Caco-2 (cell line): ENCODE measurements around the gene SMARCD2. TPM values are rescaled to one million over a fixed set of nuclear protein-coding genes. Genes with fewer than 3 reads are reported as not detected.

Source experiments
- BruUV-seq: library from RNA; stranded (reverse); fragments of 400-500 nt; replicated peaks from 2 replicates; lab custom pipeline; 2021; lab: Mats Ljungman, UMichigan
- CTCF ChIA-PET: fragments of 300-600 bp; sonication (Branson Sonifier 250); formaldehyde crosslinking; loops from one replicate; lab custom pipeline; 2022; ENCODE audit warnings: antibody characterized with exemption; lab: Charles Lee
- POLR2A ChIA-PET: fragments of 300-600 bp; sonication (Branson Sonifier 250); formaldehyde crosslinking; loops from one replicate; lab custom pipeline; 2022; ENCODE audit warnings: antibody characterized with exemption; lab: Charles Lee
- DNase-seq, 2 experiments: peaks; one replicate each; pipeline versions ENCODE4 v3.0.0 to v3.0.0-alpha.2; 2020 to 2022
- H3K27me3 ChIP-seq: replicated peaks from 2 replicates; pipeline ENCODE4 v1.6.0; 2011; ENCODE audit warnings: low read length; ENCODE audit not compliant: control insufficient read depth, insufficient read depth
- H3K36me3 ChIP-seq: 2 replicates; pipeline ENCODE4 v1.5.1; 2011; ENCODE audit warnings: low read length; ENCODE audit not compliant: control insufficient read depth, insufficient read depth
- H3K4me1 ChIP-seq: fragments of 250-450 bp; sonication (Bioruptor Pico); 2 replicates; pipeline ENCODE4 v1.5.1; 2020; ENCODE audit warnings: mild to moderate bottlenecking
- H3K4me3 ChIP-seq: 2 replicates; pipeline ENCODE4 v1.5.1; 2011; ENCODE audit warnings: low read depth, mild to moderate bottlenecking, control low read depth, low read length
- H3K9me3 ChIP-seq: fragments of 250-450 bp; sonication (Bioruptor Pico); 2 replicates; pipeline ENCODE4 v1.5.1; 2020; ENCODE audit warnings: mild to moderate bottlenecking, moderate library complexity
- H3K27ac Mint-ChIP-seq: one replicate; pipeline ENCODE4 v1.8.0; 2022; ENCODE audit warnings: mixed read lengths; ENCODE audit not compliant: unreplicated experiment
- H3K27me3 Mint-ChIP-seq: one replicate; pipeline ENCODE4 v1.8.0; 2022; ENCODE audit warnings: mixed read lengths; ENCODE audit not compliant: insufficient read depth, unreplicated experiment
- H3K36me3 Mint-ChIP-seq: one replicate; pipeline ENCODE4 v1.8.0; 2022; ENCODE audit warnings: mild to moderate bottlenecking, mixed read lengths; ENCODE audit not compliant: insufficient read depth, unreplicated experiment
- H3K4me1 Mint-ChIP-seq: one replicate; pipeline ENCODE4 v1.8.0; 2022; ENCODE audit warnings: low read depth, mixed read lengths; ENCODE audit not compliant: unreplicated experiment
- H3K4me3 Mint-ChIP-seq: one replicate; pipeline ENCODE4 v1.8.0; 2022; ENCODE audit warnings: mild to moderate bottlenecking, moderate library complexity, mixed read lengths; ENCODE audit not compliant: unreplicated experiment
- H3K9me3 Mint-ChIP-seq: one replicate; pipeline ENCODE4 v1.8.0; 2022; ENCODE audit warnings: mixed read lengths; ENCODE audit not compliant: unreplicated experiment
- intact Hi-C: fragments of 100-400 bp; cut with micrococcal nuclease; formaldehyde crosslinking; loops from one replicate; pipeline ENCODE4 v1.10.0; 2022; ENCODE audit not compliant: unreplicated experiment
- total RNA-seq: library from RNA; stranded (reverse); gene quantifications from 2 replicates; pipeline ENCODE4 v1.2.3, GENCODE V29; 2022
- TF ChIP-seq, protein P1 (sequence below), 2 experiments: fragments of 200-600 bp in 1 of 2; IDR thresholded peaks; 1 replicate in 1 of 2; 2 replicates in 1 of 2; pipeline versions ENCODE4 v1.5.1 to v1.8.0; 2011 to 2022; ENCODE audit warnings: antibody characterized with exemption in 1 of 2, control low read depth in 1 of 2, inconsistent platforms in 1 of 2, low read depth in 1 of 2, low read length in 1 of 2, mild to moderate bottlenecking in 1 of 2, moderate library complexity in 1 of 2; ENCODE audit not compliant: insufficient read depth in 1 of 2, severe bottlenecking in 1 of 2, unreplicated experiment in 1 of 2

The SMARCD2 gene
- total RNA-seq, 1 experiment from 2014 or later, result 134 TPM

DNA sequence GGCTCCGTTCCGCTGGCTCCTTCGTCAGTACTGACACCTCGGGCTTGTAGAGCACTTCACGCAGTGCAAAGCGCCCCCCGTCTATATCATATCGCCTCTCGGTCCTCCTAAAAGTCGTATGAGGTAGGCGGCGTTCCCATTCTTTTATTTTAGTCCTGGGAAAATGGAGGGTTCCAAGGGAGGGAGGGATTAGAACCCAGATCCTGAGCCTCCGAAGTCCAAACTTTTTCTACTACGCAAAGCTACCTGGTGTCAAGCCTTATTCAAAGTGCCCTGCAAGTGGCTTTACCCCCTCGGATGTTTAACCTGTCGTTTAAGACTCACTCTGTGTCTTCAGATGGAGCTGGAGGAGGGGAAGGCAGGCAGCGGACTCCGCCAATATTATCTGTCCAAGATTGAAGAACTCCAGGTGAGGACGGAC, 14.7 kb downstream of the SMARCD2 start:
- H3K36me3 ChIP-seq, result peaks cover 10% of the 10 kb centered on the region
- intact Hi-C loops, result loop anchor here (1.0 to 10.0 kb wide), 3 partner anchors 14 to 133 kb away; partner anchors contain the start of genes CCDC47, DDX42 and SMARCD2

DNA sequence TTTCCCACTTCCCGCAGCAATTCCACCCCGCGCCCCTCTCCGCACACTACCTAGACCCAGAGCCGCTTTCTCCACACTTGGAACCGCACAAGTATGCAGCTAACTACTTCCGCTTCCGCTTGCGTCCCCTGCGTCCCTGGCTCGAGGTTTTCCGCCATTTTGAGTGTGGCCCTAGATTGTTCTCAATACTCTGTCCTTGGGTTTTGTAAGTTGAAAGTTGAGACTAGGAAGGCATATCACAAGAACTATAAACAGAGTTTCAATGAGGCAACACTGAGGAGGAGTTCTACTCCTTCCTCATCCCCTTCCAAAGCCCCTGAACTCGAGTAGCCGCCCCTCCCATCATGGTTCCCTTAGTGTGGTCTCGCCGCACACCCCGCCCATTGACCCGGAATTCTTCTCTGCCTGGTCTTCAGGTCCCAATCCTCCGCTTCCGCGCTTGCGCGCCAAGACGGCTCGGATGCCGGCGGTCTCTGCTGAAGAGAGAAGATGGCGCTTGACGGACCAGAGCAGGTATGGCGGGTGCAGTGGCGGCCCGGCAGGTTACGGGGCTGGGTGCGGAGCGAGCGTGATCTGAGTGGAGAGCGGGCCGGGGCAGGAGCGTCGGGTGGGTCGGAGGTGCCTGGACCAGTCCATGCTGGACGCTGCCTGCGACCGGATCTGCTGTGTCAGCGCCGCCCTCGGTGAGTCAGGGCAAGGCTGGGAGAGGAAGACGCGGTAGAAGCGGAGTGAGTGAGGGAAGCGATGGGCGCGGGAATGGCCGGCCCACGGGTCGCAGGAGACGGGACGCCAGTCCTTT, 15.3 kb downstream of the SMARCD2 start, which contains the start of the genes FTSJ3 and PSMC5:
Gene FTSJ3 (minus strand): TSS at position 662 of the 799 bp plus-strand sequence. CDS start 761 bp downstream, outside the sequence.
Gene PSMC5 (plus strand): TSS at position 430 of the 799 bp plus-strand sequence. CDS start 60 bp downstream, at position 490.
- CTCF ChIA-PET, result interaction anchor here (1.2 to 1.4 kb wide), 3 partner anchors 14 to 47 kb away, joined by 3 to 6 read pairs (median 4); no protein-coding TSS in a partner anchor
- H3K36me3 Mint-ChIP-seq, result peaks cover 97% of the 10 kb centered on the region
- H3K4me3 Mint-ChIP-seq, result peak within 1 kb of the TSS; percentile 84
- H3K27ac Mint-ChIP-seq, result peak within 1 kb of the TSS; percentile 99
- Histone ChIP-seq H3K4me3 (peak within 1 kb of the TSS; percentile 83), H3K9me3 (no peaks in the 10 kb centered on the region), H3K27me3 (no peaks in the 10 kb centered on the region), H3K4me1 (peaks cover 16% of the 10 kb centered on the region; the same call in 1 of the 2 replicates), H3K36me3 (peaks cover 10% of the 10 kb centered on the region)
- intact Hi-C loops, result loop anchor here (1.0 to 10.0 kb wide), 3 partner anchors 15 to 132 kb away; partner anchors contain the start of genes CCDC47, DDX42 and SMARCD2
- peaks cover 17% of the 10 kb centered on the region for H3K4me1 Mint-ChIP-seq
- TF ChIP-seq, protein P1, sequence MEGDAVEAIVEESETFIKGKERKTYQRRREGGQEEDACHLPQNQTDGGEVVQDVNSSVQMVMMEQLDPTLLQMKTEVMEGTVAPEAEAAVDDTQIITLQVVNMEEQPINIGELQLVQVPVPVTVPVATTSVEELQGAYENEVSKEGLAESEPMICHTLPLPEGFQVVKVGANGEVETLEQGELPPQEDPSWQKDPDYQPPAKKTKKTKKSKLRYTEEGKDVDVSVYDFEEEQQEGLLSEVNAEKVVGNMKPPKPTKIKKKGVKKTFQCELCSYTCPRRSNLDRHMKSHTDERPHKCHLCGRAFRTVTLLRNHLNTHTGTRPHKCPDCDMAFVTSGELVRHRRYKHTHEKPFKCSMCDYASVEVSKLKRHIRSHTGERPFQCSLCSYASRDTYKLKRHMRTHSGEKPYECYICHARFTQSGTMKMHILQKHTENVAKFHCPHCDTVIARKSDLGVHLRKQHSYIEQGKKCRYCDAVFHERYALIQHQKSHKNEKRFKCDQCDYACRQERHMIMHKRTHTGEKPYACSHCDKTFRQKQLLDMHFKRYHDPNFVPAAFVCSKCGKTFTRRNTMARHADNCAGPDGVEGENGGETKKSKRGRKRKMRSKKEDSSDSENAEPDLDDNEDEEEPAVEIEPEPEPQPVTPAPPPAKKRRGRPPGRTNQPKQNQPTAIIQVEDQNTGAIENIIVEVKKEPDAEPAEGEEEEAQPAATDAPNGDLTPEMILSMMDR (IDR thresholded peaks at IDR 0.05; ENCODE audit: insufficient read depth in 1 of 2, low read depth in 1 of 2, low read length in 1 of 2, severe bottlenecking in 1 of 2, unreplicated experiment in 1 of 2), result peak; percentile 63 to 80
- H3K9me3 Mint-ChIP-seq, result no peaks in the 10 kb centered on the region
- peak; percentile 96 for DNase-seq
- BruUV-seq, result no TSS peak
- POLR2A ChIA-PET, result interaction anchor here (0.6 to 1.6 kb wide), 6 partner anchors 16 to 205 kb away, joined by 3 to 17 read pairs (median 4); partner anchors contain the start of genes CCDC47, DDX42 and MAP3K3
- no peaks in the 10 kb centered on the region for H3K27me3 Mint-ChIP-seq

More for the DNA sequence above, 14.7 kb downstream of the SMARCD2 start:
- Mint-ChIP-seq H3K36me3 (peaks cover 97% of the 10 kb centered on the region), H3K27me3 (no peaks in the 10 kb centered on the region), H3K27ac (peak overlapping the region; percentile 99), H3K9me3 (no peaks in the 10 kb centered on the region), H3K4me3 (peak overlapping the region; percentile 84), H3K4me1 (peaks cover 17% of the 10 kb centered on the region)
- ChIA-PET CTCF (interaction anchor here (0.7 to 1.2 kb wide), 3 partner anchors 9 to 22 kb away, joined by 4 to 7 read pairs (median 6); no protein-coding TSS in a partner anchor), POLR2A (interaction anchor here (0.7 to 0.8 kb wide), 2 partner anchors 11 to 14 kb away, joined by 3 to 4 read pairs; no protein-coding TSS in a partner anchor)
- Histone ChIP-seq H3K9me3 (no peaks in the 10 kb centered on the region), H3K4me1 (peaks cover 16% of the 10 kb centered on the region; the same call in 1 of the 2 replicates), H3K27me3 (no peaks in the 10 kb centered on the region), H3K4me3 (peak overlapping the region; percentile 83)
- no TSS peak for BruUV-seq
- TF ChIP-seq, protein P1 (IDR thresholded peaks at IDR 0.05; ENCODE audit: insufficient read depth in 1 of 2, low read depth in 1 of 2, low read length in 1 of 2, severe bottlenecking in 1 of 2, unreplicated experiment in 1 of 2), result no peak
- DNase-seq, result no peak
